A549 (cell line): ENCODE data around the gene NQO2. TPM values are rescaled to one million over a fixed set of nuclear protein-coding genes. Genes with fewer than 3 reads are reported as not detected.

Experiments used
- ATAC-seq, 2 experiments: fragments of 200-7000 bp in 1 of 2; fragments of >200 bp in 1 of 2; cut with Nextera tagmentation in 1 of 2; cut with Tn5 transposase in 1 of 2; 3 replicates each; pipeline versions ENCODE4 v1.8.0 to v1.9.1; 2018 to 2020; ENCODE audit warnings: mild to moderate bottlenecking in 1 of 2, moderate library complexity in 1 of 2
- CTCF ChIA-PET: fragments of 300-600 bp; sonication (Branson Sonifier 250); formaldehyde crosslinking; extraction: SDS; loops from one replicate; lab custom pipeline; 2021; ENCODE audit warnings: antibody characterized with exemption, inconsistent platforms; lab: Yijun Ruan, JAX
- POLR2A ChIA-PET: fragments of 350-600 bp; formaldehyde crosslinking; extraction: SDS; loops from one replicate; lab custom pipeline; 2021; ENCODE audit warnings: antibody characterized with exemption, inconsistent platforms; lab: Yijun Ruan, JAX
- DNase-seq, 2 experiments: peaks; one replicate each; pipeline versions ENCODE4 v3.0.0 to v3.0.0-alpha.2; 2011 to 2016; ENCODE audit warnings: low read depth in 1 of 2, low spot score in 1 of 2
- FAIRE-seq: peaks from 2 replicates; lab custom pipeline; 2011; peaks lifted over from hg19 to GRCh38; lab: Jason Lieb, UNC
- H3K27ac ChIP-seq, 2 experiments: fragments of >200 bp; sonication (Bioruptor Twin); formaldehyde crosslinking; 3 replicates each; pipeline ENCODE4 v1.5.1; 2016 to 2017
- H3K4me1 ChIP-seq: fragments of >200 bp; sonication (Bioruptor Twin); formaldehyde crosslinking; 3 replicates; pipeline ENCODE4 v1.6.1; 2016
- H3K4me2 ChIP-seq: fragments of >200 bp; sonication (Bioruptor Twin); formaldehyde crosslinking; 3 replicates; pipeline ENCODE4 v1.6.1; 2016
- H3K4me3 ChIP-seq: fragments of >200 bp; sonication (Bioruptor Twin); formaldehyde crosslinking; 3 replicates; pipeline ENCODE4 v1.5.1; 2016
- H3K9me3 ChIP-seq: fragments of >200 bp; sonication (Bioruptor Twin); formaldehyde crosslinking; 3 replicates; pipeline ENCODE4 v1.6.1; 2016
- CHD2 ChIP-seq: fragments of 150-350 bp; IDR thresholded peaks from 2 replicates; pipeline ENCODE4 v1.6.1; 2014; ENCODE audit warnings: low read length; ENCODE audit not compliant: partially characterized antibody
- CTCF ChIP-seq: fragments of >200 bp; sonication (Bioruptor Twin); formaldehyde crosslinking; IDR thresholded peaks from 3 replicates; pipeline ENCODE4 v1.5.1; 2016
- EP300 ChIP-seq, 2 experiments: fragments of >200 bp; sonication (Bioruptor Twin); formaldehyde crosslinking; IDR thresholded peaks; 2 replicates in 1 of 2; 3 replicates in 1 of 2; pipeline ENCODE4 v1.6.1; 2016 to 2017
- FOSB ChIP-seq: fragments of 250-450 bp; sonication (Bioruptor Pico); IDR thresholded peaks from 2 replicates; pipeline ENCODE4 v1.5.0; 2020; ENCODE audit warnings: mild to moderate bottlenecking, moderate library complexity
- HDAC2 ChIP-seq: fragments of 200-600 bp; sonication (generic); IDR thresholded peaks from 2 replicates; pipeline ENCODE4 v1.6.1; 2016
- HEYL ChIP-seq: fragments of 250-450 bp; sonication (Bioruptor Pico); IDR thresholded peaks from 2 replicates; pipeline ENCODE4 v1.8.0; 2021; ENCODE audit warnings: mild to moderate bottlenecking, moderate library complexity
- KDM1A ChIP-seq: fragments of 200-600 bp; sonication (generic); IDR thresholded peaks from 2 replicates; pipeline ENCODE4 v1.6.1; 2016; ENCODE audit warnings: low read depth, mild to moderate bottlenecking
- MAFK ChIP-seq: fragments of 450-650 bp; IDR thresholded peaks from 2 replicates; pipeline ENCODE4 v1.6.1; 2014; ENCODE audit not compliant: partially characterized antibody
- MAZ ChIP-seq: fragments of 150-350 bp; IDR thresholded peaks from 2 replicates; pipeline ENCODE4 v1.6.1; 2014; ENCODE audit warnings: antibody characterized with exemption, low read depth, low read length, borderline replicate concordance
- NR3C1 ChIP-seq: fragments of >200 bp; sonication (Bioruptor Twin); formaldehyde crosslinking; IDR thresholded peaks from 3 replicates; pipeline ENCODE4 v1.6.1; 2017
- PHF8 ChIP-seq: fragments of 200-600 bp; sonication (generic); IDR thresholded peaks from 2 replicates; pipeline ENCODE4 v1.6.1; 2016; ENCODE audit warnings: low read depth, mild to moderate bottlenecking, antibody characterized with exemption, moderate library complexity, borderline replicate concordance
- POLR2A ChIP-seq: IDR thresholded peaks from 2 replicates; pipeline ENCODE4 v1.6.1; 2012; ENCODE audit warnings: mild to moderate bottlenecking, low read length
- POLR2AphosphoS2 ChIP-seq: conservative IDR thresholded peaks from 2 replicates; pipeline ENCODE4 v1.6.1; 2012; ENCODE audit warnings: low read length, improper control_type of control experiment, inconsistent platforms
- RAD21 ChIP-seq, 2 experiments: fragments of >200 bp in 1 of 2; sonication (Bioruptor Twin) in 1 of 2; formaldehyde crosslinking in 1 of 2; IDR thresholded peaks in 1 of 2; conservative IDR thresholded peaks in 1 of 2; 2 replicates in 1 of 2; 3 replicates in 1 of 2; pipeline ENCODE4 v1.6.1; 2012 to 2018; ENCODE audit warnings: inconsistent platforms in 1 of 2
- RCOR1 ChIP-seq: fragments of 150-350 bp; IDR thresholded peaks from 2 replicates; pipeline ENCODE4 v1.6.1; 2014; ENCODE audit warnings: antibody characterized with exemption, low read length, low read depth
- TFCP2L1 ChIP-seq: fragments of 250-450 bp; sonication (Bioruptor Pico); IDR thresholded peaks from 2 replicates; pipeline ENCODE4 v1.5.0; 2021; ENCODE audit warnings: mild to moderate bottlenecking
- ZC3H11A ChIP-seq: fragments of 450-650 bp; IDR thresholded peaks from 2 replicates; pipeline ENCODE4 v1.6.1; 2014; ENCODE audit warnings: antibody characterized with exemption, mild to moderate bottlenecking
- ZNF302 ChIP-seq: fragments of 250-450 bp; sonication (Bioruptor Pico); IDR thresholded peaks from 2 replicates; pipeline ENCODE4 v1.9.0; 2021; ENCODE audit warnings: inconsistent platforms, mild to moderate bottlenecking, moderate library complexity
- WGBS: methylation state at CpG from one replicate; pipeline ENCODE4 v1.1.6; 2017; ENCODE audit errors: missing lambda C conversion rate; 5-methylcytosine and 5-hydroxymethylcytosine counted together
- polyA plus RNA-seq, 4 experiments: library from polyadenylated mRNA; depleted of rRNA in 3 of 4; stranded (reverse); fragments of >200 nt; fragmentation: RNase III in 1 of 4; extraction: RNeasy Plus Mini Kit Qiagen cat#74134 plus additional on column Dnase treatment in 1 of 4; gene quantifications; 2 replicates in 3 of 4; 3 replicates in 1 of 4; pipeline ENCODE4 v1.2.3, GENCODE V29; 2011 to 2017
- TF ChIP-seq, protein P1 (sequence below): fragments of >200 bp; sonication (Bioruptor Twin); formaldehyde crosslinking; IDR thresholded peaks from 2 replicates; pipeline ENCODE4 v1.6.1; 2016
- TF ChIP-seq, protein P2 (sequence below): fragments of >200 bp; sonication (Bioruptor Twin); formaldehyde crosslinking; IDR thresholded peaks from 3 replicates; pipeline ENCODE4 v1.6.1; 2016
- TF ChIP-seq, protein P3 (sequence below): IDR thresholded peaks from 2 replicates; pipeline ENCODE4 v1.6.1; 2012
- TF ChIP-seq, protein P4 (sequence below): IDR thresholded peaks from 2 replicates; pipeline ENCODE4 v1.6.1; 2012; ENCODE audit warnings: low read depth, borderline replicate concordance

NQO2 gene
- polyA plus RNA-seq, 2 of the 4 experiments (the other 2 are of a cell fraction) = 67.2 to 86.5 TPM

GRCh38 chr6:2979819-2980464 lies 19.8 kb upstream of the NQO2 start (continued):
- no peak for TF ChIP-seq POLR2AphosphoS2
- peak; percentile 95 for TF ChIP-seq HEYL
- TF ChIP-seq EP300 (IDR thresholded peaks at IDR 0.05) = no peak
- TF ChIP-seq CHD2 = no peak
- TF ChIP-seq, all 56 proteins: peak for 14

- DNase-seq (no peak), FAIRE-seq (no peak), ATAC-seq (peak in 1 of 2 experiments; percentile 25; a peak in 2 of 6 replicates)
- peaks cover 70% of the 10 kb centered on the region for H3K4me1 ChIP-seq
- H3K27ac ChIP-seq = peak overlapping the region; percentile 19 to 70; a peak in 3 of 6 replicates
- POLR2A ChIA-PET = interaction anchor here (2.6 kb wide), 1 partner anchor 8 kb away, joined by 9 read pairs; no protein-coding TSS in a partner anchor
- no peak overlapping the region for H3K4me3 ChIP-seq
- no peaks in the 10 kb centered on the region for H3K9me3 ChIP-seq
- H3K4me2 ChIP-seq = peak overlapping the region; percentile 44
- no peak for TF ChIP-seq POLR2A
- TF ChIP-seq PHF8 = no peak
- CTCF ChIA-PET = interaction anchor here (0.8 to 3.6 kb wide), 6 partner anchors 8 to 189 kb away, joined by 3 to 22 read pairs (median 3); no protein-coding TSS in a partner anchor
- 69% methylated on average over 3 of the region's 3 CpGs for WGBS
Measured at GRCh38 chr6:2980465-2980855, 19.2 kb upstream of the NQO2 start.

- POLR2A ChIA-PET = no interaction called here
- WGBS = 55% methylated on average over 4 of the region's 4 CpGs
- peaks cover 71% of the 10 kb centered on the region for H3K4me1 ChIP-seq
- FAIRE-seq = no peak
- no peak for DNase-seq
- peak overlapping the region; percentile 39; the same call in 2 of the 3 replicates for H3K4me2 ChIP-seq
- ATAC-seq = no peak
- TF ChIP-seq KDM1A = no peak
- TF ChIP-seq MAFK = no peak
- TF ChIP-seq HDAC2 = no peak
- TF ChIP-seq CHD2 = no peak
- no peak for TF ChIP-seq RCOR1
- TF ChIP-seq ZC3H11A = no peak
- no peak for TF ChIP-seq FOSB (CRISPR knock-in tag)
- TF ChIP-seq, protein P1, sequence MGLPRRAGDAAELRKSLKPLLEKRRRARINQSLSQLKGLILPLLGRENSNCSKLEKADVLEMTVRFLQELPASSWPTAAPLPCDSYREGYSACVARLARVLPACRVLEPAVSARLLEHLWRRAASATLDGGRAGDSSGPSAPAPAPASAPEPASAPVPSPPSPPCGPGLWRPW = no peak
- no peaks in the 10 kb centered on the region for H3K9me3 ChIP-seq
- CTCF ChIA-PET = interaction anchor here (3.6 kb wide), 1 partner anchor 30 kb away, joined by 22 read pairs; no protein-coding TSS in a partner anchor
- no peak overlapping the region for H3K4me3 ChIP-seq
- peak overlapping the region in 1 of 2 experiments; percentile 54; a peak in 2 of 6 replicates for H3K27ac ChIP-seq
Measured at GRCh38 chr6:2982426-2983117, 17.1 kb upstream of the NQO2 start.

DNA sequence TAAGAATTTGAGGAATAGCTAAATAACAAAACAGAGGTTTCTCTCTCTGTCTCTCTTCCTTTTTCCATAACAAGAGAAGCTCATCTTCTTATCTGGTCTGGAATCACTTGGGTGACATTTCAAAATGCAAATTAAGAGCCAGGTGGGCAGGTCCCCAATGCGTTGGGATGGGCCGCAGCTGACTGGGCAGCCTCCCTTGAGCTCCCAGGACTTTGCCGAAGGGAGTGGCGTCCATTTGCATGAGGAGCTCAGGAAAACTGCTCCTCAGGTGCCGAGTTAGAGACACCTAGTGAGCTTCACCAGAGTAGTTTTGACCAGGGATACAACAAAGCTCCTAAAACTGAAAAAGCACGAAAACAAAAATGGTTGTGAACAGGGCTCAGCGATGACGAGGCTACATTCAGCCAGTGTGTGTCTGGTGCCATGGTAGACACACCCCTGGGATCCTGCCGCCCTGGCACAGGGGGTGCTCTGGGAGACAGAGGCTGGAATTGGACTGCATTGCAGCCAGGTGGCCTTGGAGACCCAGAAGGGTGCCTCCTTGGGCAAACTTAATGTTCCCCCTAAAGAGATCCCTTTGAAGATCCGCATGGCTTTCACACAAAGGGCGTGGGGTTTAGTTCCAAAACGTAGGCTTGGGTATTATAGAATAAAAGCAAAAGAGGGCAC lies 14.8 kb upstream of the NQO2 start:
- Histone ChIP-seq H3K4me1 (peaks cover 58% of the 10 kb centered on the region), H3K4me3 (no peak overlapping the region), H3K4me2 (no peak overlapping the region), H3K27ac (peak overlapping the region in 1 of 2 experiments; percentile 38; a peak in 1 of 6 replicates), H3K9me3 (no peaks in the 10 kb centered on the region)
- DNase-seq (no peak), ATAC-seq (no peak), FAIRE-seq (no peak)
- TF ChIP-seq CTCF (no peak), RAD21 (conservative IDR thresholded peaks at IDR 0.05 in 1 of 2, IDR thresholded peaks at IDR 0.05 in 1 of 2) (no peak), NR3C1 (no peak), POLR2A (no peak), MAZ (no peak), ZNF302 (CRISPR knock-in tag) (no peak), FOSB (CRISPR knock-in tag) (no peak), TFCP2L1 (CRISPR knock-in tag) (no peak)
- TF ChIP-seq, protein P2, sequence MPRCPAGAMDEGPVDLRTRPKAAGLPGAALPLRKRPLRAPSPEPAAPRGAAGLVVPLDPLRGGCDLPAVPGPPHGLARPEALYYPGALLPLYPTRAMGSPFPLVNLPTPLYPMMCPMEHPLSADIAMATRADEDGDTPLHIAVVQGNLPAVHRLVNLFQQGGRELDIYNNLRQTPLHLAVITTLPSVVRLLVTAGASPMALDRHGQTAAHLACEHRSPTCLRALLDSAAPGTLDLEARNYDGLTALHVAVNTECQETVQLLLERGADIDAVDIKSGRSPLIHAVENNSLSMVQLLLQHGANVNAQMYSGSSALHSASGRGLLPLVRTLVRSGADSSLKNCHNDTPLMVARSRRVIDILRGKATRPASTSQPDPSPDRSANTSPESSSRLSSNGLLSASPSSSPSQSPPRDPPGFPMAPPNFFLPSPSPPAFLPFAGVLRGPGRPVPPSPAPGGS = no peak
- TF ChIP-seq, protein P3, sequence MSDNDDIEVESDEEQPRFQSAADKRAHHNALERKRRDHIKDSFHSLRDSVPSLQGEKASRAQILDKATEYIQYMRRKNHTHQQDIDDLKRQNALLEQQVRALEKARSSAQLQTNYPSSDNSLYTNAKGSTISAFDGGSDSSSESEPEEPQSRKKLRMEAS = no peak
- TF ChIP-seq, protein P4, sequence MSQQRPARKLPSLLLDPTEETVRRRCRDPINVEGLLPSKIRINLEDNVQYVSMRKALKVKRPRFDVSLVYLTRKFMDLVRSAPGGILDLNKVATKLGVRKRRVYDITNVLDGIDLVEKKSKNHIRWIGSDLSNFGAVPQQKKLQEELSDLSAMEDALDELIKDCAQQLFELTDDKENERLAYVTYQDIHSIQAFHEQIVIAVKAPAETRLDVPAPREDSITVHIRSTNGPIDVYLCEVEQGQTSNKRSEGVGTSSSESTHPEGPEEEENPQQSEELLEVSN = no peak
- 93% methylated on average over 12 of the region's 12 CpGs for WGBS
- ChIA-PET POLR2A (interaction anchor here (1.2 kb wide), 1 partner anchor 13 kb away, joined by 3 read pairs; the partner anchor contains the start of gene SERPINB6), CTCF (interaction anchor here (1.0 to 2.2 kb wide), 5 partner anchors 13 to 193 kb away, joined by 3 to 10 read pairs (median 6); partner anchors contain the start of gene SERPINB6)
